ENCODE measurements around the gene CTU2.

- TF ChIP-seq CTCF (IDR thresholded peaks at IDR 0.05) (no peak), POLR2AphosphoS5 (IDR thresholded peaks at IDR 0.05) (no peak), POLR2A (IDR thresholded peaks at IDR 0.05) (no peak), EP300 (IDR thresholded peaks at IDR 0.05) (no peak)
Measured at GRCh38 chr16:88667461-88667860, 38.8 kb upstream of the CTU2 start.

Measured in gastroesophageal sphincter (tissue), 3 donors.